ENCODE data around the gene HMCN2. TPM values are rescaled to one million over a fixed set of nuclear protein-coding genes. Genes with fewer than 3 reads are reported as not detected.

Gene HMCN2
- total and polyA plus RNA-seq, 2 donors = 0.90 to 2.2 TPM

DNA sequence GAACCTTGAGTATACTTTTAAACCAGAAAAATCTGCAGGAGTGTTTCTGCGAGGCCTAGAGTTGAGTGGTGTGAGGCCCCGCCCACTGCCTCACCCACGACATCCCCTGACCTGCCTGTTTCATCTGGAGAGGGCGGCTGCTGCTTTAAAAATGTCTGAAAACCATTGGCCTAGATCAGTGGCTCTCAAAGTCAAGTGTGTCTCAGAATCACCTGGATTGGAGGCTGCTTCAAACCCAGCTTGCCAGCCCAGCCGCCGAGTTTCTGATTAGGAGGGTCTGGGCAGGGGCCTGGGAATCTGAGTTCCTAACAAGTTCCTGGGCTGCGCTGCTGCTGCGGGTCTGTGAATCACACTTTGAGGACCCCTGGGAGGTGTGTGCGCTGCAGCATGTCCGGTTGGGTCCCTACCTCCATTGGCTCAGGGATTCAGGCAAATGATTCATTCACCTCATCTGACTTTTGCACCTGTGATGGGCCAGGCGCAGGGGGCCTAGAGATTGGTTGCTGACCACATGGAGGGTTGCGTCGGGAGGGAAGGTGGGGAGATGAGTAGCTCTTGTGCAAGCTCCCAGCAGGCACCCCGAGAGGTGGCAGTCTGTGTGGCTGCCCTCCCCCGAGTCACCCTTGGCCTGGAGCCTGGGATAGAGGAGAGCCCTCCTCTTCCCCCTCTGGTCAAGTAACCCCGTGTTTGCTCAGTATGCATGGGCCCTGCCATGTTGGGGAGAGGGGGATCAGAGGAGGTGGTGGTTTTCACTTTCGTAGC is 27.6 kb upstream of the HMCN2 start:
- DNase-seq (ENCODE audit: low read depth in 6 of 9, low spot score in 9 of 9) = peak in 1 of 9 donors; percentile 37
- Histone ChIP-seq H3K4me3 (ENCODE audit: low read length in 2 of 2) (no peak overlapping the region), H3K36me3 (ENCODE audit: control insufficient read depth in 2 of 2, insufficient read depth in 2 of 2, low read length in 1 of 2) (no peaks in the 10 kb centered on the region), H3K27ac (ENCODE audit: low read depth in 1 of 2, low read length in 1 of 2) (peak overlapping the region in 1 of 2 donors; percentile 56), H3K9me3 (ENCODE audit: control insufficient read depth in 2 of 2, insufficient read depth in 1 of 2, low read length in 1 of 2) (no peaks in the 10 kb centered on the region), H3K27me3 (ENCODE audit: control insufficient read depth in 2 of 2, insufficient read depth in 1 of 2, low read length in 1 of 2) (peaks cover 0 to 2% of the 10 kb centered on the region in 2 donors), H3K4me1 (ENCODE audit: control insufficient read depth in 2 of 2, insufficient read depth in 2 of 2, low read length in 2 of 2) (peaks cover 0 to 52% of the 10 kb centered on the region in 2 donors)
- WGBS = 91% methylated on average over 17 of the region's 17 CpGs

GRCh38 chr9:130239363-130239695 is 26.2 kb upstream of the HMCN2 start:
- Histone ChIP-seq H3K36me3 (ENCODE audit: control insufficient read depth in 2 of 2, insufficient read depth in 2 of 2, low read length in 1 of 2) (no peaks in the 10 kb centered on the region), H3K4me1 (ENCODE audit: control insufficient read depth in 2 of 2, insufficient read depth in 2 of 2, low read length in 2 of 2) (peaks cover 2 to 57% of the 10 kb centered on the region in 2 donors), H3K4me3 (ENCODE audit: low read length in 2 of 2) (no peak overlapping the region), H3K9me3 (ENCODE audit: control insufficient read depth in 2 of 2, insufficient read depth in 1 of 2, low read length in 1 of 2) (no peaks in the 10 kb centered on the region), H3K27ac (ENCODE audit: low read depth in 1 of 2, low read length in 1 of 2) (no peak overlapping the region), H3K27me3 (ENCODE audit: control insufficient read depth in 2 of 2, insufficient read depth in 1 of 2, low read length in 1 of 2) (no peaks in the 10 kb centered on the region)
- 93% methylated on average over 3 of the region's 3 CpGs for WGBS
- no peak for DNase-seq (ENCODE audit: low read depth in 6 of 9, low spot score in 9 of 9)

GRCh38 chr9:130239741-130240241 is 25.8 kb upstream of the HMCN2 start:
- H3K9me3 ChIP-seq (ENCODE audit: control insufficient read depth in 2 of 2, insufficient read depth in 1 of 2, low read length in 1 of 2) = no peaks in the 10 kb centered on the region
- no peaks in the 10 kb centered on the region for H3K27me3 ChIP-seq (ENCODE audit: control insufficient read depth in 2 of 2, insufficient read depth in 1 of 2, low read length in 1 of 2)
- H3K4me3 ChIP-seq (ENCODE audit: low read length in 2 of 2) = no peak overlapping the region
- no peak overlapping the region for H3K27ac ChIP-seq (ENCODE audit: low read depth in 1 of 2, low read length in 1 of 2)
- 81% methylated on average over 9 of the region's 9 CpGs for WGBS
- DNase-seq (ENCODE audit: low read depth in 6 of 9, low spot score in 9 of 9) = no peak
- no peaks in the 10 kb centered on the region for H3K36me3 ChIP-seq (ENCODE audit: control insufficient read depth in 2 of 2, insufficient read depth in 2 of 2, low read length in 1 of 2)
- peaks cover 2 to 57% of the 10 kb centered on the region in 2 donors for H3K4me1 ChIP-seq (ENCODE audit: control insufficient read depth in 2 of 2, insufficient read depth in 2 of 2, low read length in 2 of 2)

GRCh38 chr9:130240410-130241197 is 25.0 kb upstream of the HMCN2 start:
- no peak overlapping the region for H3K27ac ChIP-seq (ENCODE audit: low read depth in 1 of 2, low read length in 1 of 2)
- no peak overlapping the region for H3K4me3 ChIP-seq (ENCODE audit: low read length in 2 of 2)
- 82% methylated on average over 5 of the region's 5 CpGs for WGBS
- no peaks in the 10 kb centered on the region for H3K27me3 ChIP-seq (ENCODE audit: control insufficient read depth in 2 of 2, insufficient read depth in 1 of 2, low read length in 1 of 2)
- no peaks in the 10 kb centered on the region for H3K9me3 ChIP-seq (ENCODE audit: control insufficient read depth in 2 of 2, insufficient read depth in 1 of 2, low read length in 1 of 2)
- peak in 8 of 9 donors; percentile 24 to 70 (median 40) for DNase-seq (ENCODE audit: low read depth in 6 of 9, low spot score in 9 of 9)
- peaks cover 2 to 56% of the 10 kb centered on the region in 2 donors for H3K4me1 ChIP-seq (ENCODE audit: control insufficient read depth in 2 of 2, insufficient read depth in 2 of 2, low read length in 2 of 2)
- H3K36me3 ChIP-seq (ENCODE audit: control insufficient read depth in 2 of 2, insufficient read depth in 2 of 2, low read length in 1 of 2) = no peaks in the 10 kb centered on the region

- DNase-seq (ENCODE audit: low read depth in 6 of 9, low spot score in 9 of 9) = no peak
- WGBS = 83% methylated on average over 1 of the region's 1 CpG
- Histone ChIP-seq H3K36me3 (ENCODE audit: control insufficient read depth in 2 of 2, insufficient read depth in 2 of 2, low read length in 1 of 2) (no peaks in the 10 kb centered on the region), H3K27ac (ENCODE audit: low read depth in 1 of 2, low read length in 1 of 2) (no peak overlapping the region), H3K4me1 (ENCODE audit: control insufficient read depth in 2 of 2, insufficient read depth in 2 of 2, low read length in 2 of 2) (peaks cover 2 to 51% of the 10 kb centered on the region in 2 donors), H3K9me3 (ENCODE audit: control insufficient read depth in 2 of 2, insufficient read depth in 1 of 2, low read length in 1 of 2) (no peaks in the 10 kb centered on the region), H3K4me3 (ENCODE audit: low read length in 2 of 2) (no peak overlapping the region), H3K27me3 (ENCODE audit: control insufficient read depth in 2 of 2, insufficient read depth in 1 of 2, low read length in 1 of 2) (peaks cover 0 to 2% of the 10 kb centered on the region in 2 donors)
Observed at GRCh38 chr9:130241198-130241535, 24.4 kb upstream of the HMCN2 start.

- H3K4me3 ChIP-seq (ENCODE audit: low read length in 2 of 2) = no peak overlapping the region
- DNase-seq (ENCODE audit: low read depth in 6 of 9, low spot score in 9 of 9) = no peak
- 93% methylated on average over 11 of the region's 11 CpGs for WGBS
- H3K4me1 ChIP-seq (ENCODE audit: control insufficient read depth in 2 of 2, insufficient read depth in 2 of 2, low read length in 2 of 2) = peaks cover 2 to 39% of the 10 kb centered on the region in 2 donors
- H3K27me3 ChIP-seq (ENCODE audit: control insufficient read depth in 2 of 2, insufficient read depth in 1 of 2, low read length in 1 of 2) = peaks cover 0 to 2% of the 10 kb centered on the region in 2 donors
- no peak overlapping the region for H3K27ac ChIP-seq (ENCODE audit: low read depth in 1 of 2, low read length in 1 of 2)
- H3K36me3 ChIP-seq (ENCODE audit: control insufficient read depth in 2 of 2, insufficient read depth in 2 of 2, low read length in 1 of 2) = no peaks in the 10 kb centered on the region
- H3K9me3 ChIP-seq (ENCODE audit: control insufficient read depth in 2 of 2, insufficient read depth in 1 of 2, low read length in 1 of 2) = no peaks in the 10 kb centered on the region
Observed at GRCh38 chr9:130242270-130243014, 23.1 kb upstream of the HMCN2 start.

- Histone ChIP-seq H3K27me3 (ENCODE audit: control insufficient read depth in 2 of 2, insufficient read depth in 1 of 2, low read length in 1 of 2) (peaks cover 0 to 2% of the 10 kb centered on the region in 2 donors), H3K27ac (ENCODE audit: low read depth in 1 of 2, low read length in 1 of 2) (no peak overlapping the region), H3K4me1 (ENCODE audit: control insufficient read depth in 2 of 2, insufficient read depth in 2 of 2, low read length in 2 of 2) (peaks cover 2 to 31% of the 10 kb centered on the region in 2 donors), H3K36me3 (ENCODE audit: control insufficient read depth in 2 of 2, insufficient read depth in 2 of 2, low read length in 1 of 2) (no peaks in the 10 kb centered on the region), H3K9me3 (ENCODE audit: control insufficient read depth in 2 of 2, insufficient read depth in 1 of 2, low read length in 1 of 2) (no peaks in the 10 kb centered on the region), H3K4me3 (ENCODE audit: low read length in 2 of 2) (no peak overlapping the region)
- peak in 8 of 9 donors; percentile 36 to 79 (median 57) for DNase-seq (ENCODE audit: low read depth in 6 of 9, low spot score in 9 of 9)
- 35% methylated on average over 35 of the region's 35 CpGs for WGBS
Observed at GRCh38 chr9:130243015-130243881, 22.3 kb upstream of the HMCN2 start.

- 92% methylated on average over 7 of the region's 7 CpGs for WGBS
- Histone ChIP-seq H3K9me3 (ENCODE audit: control insufficient read depth in 2 of 2, insufficient read depth in 1 of 2, low read length in 1 of 2) (no peaks in the 10 kb centered on the region), H3K4me1 (ENCODE audit: control insufficient read depth in 2 of 2, insufficient read depth in 2 of 2, low read length in 2 of 2) (peaks cover 2 to 25% of the 10 kb centered on the region in 2 donors), H3K4me3 (ENCODE audit: low read length in 2 of 2) (no peak overlapping the region), H3K27ac (ENCODE audit: low read depth in 1 of 2, low read length in 1 of 2) (no peak overlapping the region), H3K27me3 (ENCODE audit: control insufficient read depth in 2 of 2, insufficient read depth in 1 of 2, low read length in 1 of 2) (peaks cover 0 to 2% of the 10 kb centered on the region in 2 donors), H3K36me3 (ENCODE audit: control insufficient read depth in 2 of 2, insufficient read depth in 2 of 2, low read length in 1 of 2) (no peaks in the 10 kb centered on the region)
- DNase-seq (ENCODE audit: low read depth in 6 of 9, low spot score in 9 of 9) = no peak
Observed at GRCh38 chr9:130243882-130244170, 21.7 kb upstream of the HMCN2 start.
